ENCODE results near the gene LPO.

LPO gene

DNA sequence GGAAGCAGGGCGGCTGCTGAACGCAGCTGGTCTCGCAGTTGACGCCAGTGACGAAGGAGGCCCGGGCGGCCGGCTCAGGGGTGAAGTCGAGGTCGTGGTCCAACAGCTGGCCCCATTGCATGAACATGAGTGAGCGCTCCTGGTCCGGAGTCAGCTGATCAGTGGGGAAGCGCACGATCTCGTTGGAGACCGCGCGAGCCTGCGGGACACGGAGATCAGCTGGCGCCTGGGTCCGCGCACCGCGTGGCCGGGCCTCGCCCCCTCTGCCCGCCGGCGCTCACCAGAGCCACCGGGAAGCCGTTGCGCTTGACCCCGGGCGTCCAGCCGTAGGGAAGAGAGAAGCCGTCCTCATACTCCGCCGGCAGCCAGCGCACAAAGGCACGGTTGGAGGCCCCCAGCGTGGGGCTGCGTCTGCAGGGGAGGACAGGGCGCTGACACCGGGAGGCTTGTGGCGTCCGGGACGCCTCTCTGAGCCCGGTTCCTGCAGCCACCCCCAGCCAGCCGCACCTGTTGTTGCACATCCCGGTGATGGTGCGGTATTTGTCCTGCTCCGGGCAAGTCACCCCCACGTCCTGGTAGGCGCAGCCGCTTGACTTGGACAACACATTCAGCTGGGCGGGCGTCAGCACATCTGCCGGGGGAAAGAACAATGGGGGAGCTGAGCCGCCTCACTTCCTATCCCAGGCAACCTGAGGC is 40.8 kb downstream of the LPO start:
- no peak for DNase-seq

- DNase-seq: no peak
Measured at GRCh38 chr17:58279736-58280479, 41.5 kb downstream of the LPO start.

DNA sequence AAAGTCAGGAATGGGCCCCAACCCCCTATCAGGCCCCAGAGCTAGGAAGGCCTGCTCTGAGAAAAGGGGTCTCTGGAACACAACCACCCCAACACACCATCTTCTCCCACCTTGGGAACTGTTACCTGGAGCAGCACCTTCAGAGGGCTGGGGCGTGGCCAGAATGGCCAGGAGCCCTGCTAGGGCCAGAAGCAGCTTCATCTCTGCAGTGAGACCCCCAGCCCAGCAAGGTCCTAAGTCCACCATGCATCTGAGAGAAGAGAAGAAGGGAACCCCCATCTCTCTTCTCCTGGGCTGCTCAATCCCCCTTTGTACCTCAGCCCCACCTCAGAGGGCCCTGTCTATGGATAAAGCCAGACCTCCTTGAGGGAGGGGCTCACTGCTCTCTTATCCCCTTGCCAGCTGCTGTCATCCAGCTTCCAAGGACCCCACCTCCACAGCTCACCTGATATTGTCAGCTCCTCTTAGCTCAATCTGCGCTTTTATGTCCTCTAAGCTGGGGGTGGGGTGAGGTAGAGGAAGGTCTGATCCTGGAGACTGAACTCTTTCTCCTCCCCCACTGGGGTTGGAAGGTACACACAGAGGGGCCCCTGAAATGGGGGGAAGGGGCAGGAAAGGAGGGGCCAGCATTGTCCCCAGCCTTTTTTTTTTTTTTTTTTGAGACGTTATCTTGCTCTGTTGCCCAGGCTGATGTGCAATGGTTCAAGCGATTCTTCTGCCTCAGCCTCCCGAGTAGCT is 42.3 kb downstream of the LPO start, which contains the start of gene MPO:
MPO (minus strand) TSS at position 456 of the 738 bp plus-strand sequence; CDS start at position 279, 177 bp downstream.
- no peak for DNase-seq

DNA sequence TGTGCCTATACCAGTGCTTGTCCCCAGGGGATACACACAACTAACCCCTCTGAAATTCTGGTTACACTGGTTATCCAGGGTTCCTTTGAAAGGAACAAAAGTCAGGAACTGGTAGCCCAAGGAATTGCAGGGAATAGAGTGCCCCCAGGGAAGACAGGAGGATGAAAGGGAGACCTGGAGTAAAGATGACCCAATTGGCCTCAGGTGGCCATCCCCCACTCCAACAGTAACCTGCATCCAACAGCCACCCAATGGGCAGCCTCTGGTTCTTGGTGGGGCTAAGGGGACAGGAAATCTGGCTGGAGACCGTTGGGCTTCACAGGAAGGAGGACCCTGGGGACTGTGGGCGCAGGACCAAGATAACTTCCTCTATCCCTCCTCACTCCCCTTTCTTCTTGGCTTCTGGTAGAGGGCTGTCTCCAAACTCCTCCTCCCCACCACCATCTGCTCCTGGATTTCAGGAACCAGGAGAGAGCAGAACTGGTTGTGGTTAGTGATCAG is 43.2 kb downstream of the LPO start:
- DNase-seq: no peak

- no peak for DNase-seq
Measured at GRCh38 chr17:58282442-58282841, 44.1 kb downstream of the LPO start.

- DNase-seq: no peak
Measured at GRCh38 chr17:58283674-58284612, 45.6 kb downstream of the LPO start.

DNA sequence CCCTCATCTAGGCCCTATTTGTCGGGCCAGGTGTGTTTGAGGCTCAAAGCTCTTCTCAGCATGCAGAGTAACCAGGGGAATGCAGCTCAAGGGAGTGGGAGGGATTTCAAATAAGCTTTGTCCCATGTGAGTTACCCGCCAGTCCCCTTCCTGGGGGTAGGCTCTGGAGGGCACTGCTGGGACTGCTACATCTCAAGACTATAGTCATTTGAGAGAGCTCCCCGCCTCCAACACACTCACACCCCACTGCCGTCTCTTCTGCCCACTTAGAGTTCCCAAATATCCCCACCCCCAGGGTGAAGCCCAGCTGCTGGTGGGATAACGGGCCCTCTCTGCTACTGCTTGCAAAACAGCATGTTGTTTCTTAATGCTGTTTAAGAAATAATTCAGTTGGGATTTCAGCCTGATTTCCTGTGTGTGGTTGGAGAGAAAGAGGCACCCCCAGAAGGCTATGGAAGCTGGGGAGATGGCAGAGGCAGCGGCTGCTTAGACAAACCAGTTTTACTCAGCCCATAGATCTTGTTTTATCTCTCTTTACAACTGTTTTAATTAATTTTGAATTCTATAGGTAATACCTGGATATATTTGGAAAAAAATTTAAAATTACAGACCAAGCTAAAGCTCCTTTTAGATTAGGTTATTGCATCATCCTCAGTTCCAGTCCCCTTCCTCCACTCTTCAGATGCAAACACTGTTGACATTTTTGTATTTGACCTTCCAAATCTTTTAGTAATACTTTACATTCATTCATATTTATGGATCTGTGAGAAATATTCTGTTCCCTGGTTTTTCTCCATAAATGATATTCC is 46.4 kb downstream of the LPO start:
- DNase-seq: no peak

GRCh38 chr17:58285422-58285810 is 47.0 kb downstream of the LPO start:
- DNase-seq: no peak

DNA sequence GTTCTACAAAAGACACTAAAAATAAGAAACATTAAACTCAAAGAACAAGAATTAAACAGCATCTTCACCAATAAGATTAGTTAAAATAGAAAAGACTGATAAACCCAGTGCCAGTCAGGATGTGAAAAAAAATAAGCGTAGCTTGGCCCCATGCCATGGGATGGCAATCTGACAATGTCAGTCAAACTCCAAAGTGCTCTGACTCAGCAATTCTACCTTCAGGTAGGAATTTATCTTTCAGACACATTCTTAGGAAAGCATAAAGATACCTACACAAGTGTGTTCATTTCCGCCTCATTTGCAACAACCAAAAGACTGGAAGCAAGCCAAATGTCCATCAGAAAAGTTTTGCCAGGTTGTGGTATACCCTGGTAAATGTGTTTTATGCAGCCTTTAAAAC is 51.5 kb downstream of the LPO start:
- DNase-seq: no peak

DNA sequence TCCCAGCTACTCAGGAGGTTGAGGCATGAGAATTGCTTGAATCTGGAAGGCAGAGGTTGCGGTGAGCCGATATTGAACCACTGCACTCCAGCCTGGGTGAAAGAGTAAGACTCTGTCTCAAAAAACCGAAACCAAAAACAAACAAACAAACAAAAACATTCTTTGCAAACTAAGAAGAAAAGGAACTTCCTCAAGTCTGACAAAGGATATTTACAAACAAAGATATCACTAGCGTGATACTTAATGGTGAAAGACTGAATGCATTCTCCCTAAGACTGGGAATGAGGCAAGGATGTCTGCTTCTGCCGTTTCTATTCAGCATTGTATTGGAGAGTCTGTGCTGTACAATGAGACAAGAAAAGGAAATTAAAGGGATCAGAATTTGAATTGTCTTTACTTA is 52.9 kb downstream of the LPO start:
- DNase-seq: no peak

- DNase-seq: no peak
Measured at GRCh38 chr17:58294034-58294433, 55.6 kb downstream of the LPO start.

DNA sequence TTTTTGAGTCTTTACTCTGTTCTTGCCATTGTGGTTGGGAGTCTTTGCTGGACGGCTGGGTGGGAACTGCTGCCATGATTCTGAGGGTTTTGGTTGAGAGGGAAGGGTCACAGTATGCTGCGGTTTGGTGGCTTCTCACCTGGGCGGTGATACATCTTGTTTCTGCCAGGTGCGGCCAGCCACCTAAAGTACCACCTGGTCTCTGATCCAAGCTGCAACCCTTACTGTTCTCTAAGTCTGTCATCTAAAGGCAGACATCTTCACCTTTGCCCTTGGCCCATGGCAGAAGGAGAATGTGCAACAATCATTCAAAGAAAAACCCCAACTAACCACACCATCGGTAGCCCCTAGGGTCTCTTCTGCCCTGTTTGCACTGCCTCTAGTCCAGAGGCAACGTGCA is 62.0 kb downstream of the LPO start:
- DNase-seq: no peak

GRCh38 chr17:58301504-58302150 is 63.2 kb downstream of the LPO start:
- no peak for DNase-seq

- no peak for DNase-seq
Measured at GRCh38 chr17:58302171-58302918, 64.0 kb downstream of the LPO start.

DNA sequence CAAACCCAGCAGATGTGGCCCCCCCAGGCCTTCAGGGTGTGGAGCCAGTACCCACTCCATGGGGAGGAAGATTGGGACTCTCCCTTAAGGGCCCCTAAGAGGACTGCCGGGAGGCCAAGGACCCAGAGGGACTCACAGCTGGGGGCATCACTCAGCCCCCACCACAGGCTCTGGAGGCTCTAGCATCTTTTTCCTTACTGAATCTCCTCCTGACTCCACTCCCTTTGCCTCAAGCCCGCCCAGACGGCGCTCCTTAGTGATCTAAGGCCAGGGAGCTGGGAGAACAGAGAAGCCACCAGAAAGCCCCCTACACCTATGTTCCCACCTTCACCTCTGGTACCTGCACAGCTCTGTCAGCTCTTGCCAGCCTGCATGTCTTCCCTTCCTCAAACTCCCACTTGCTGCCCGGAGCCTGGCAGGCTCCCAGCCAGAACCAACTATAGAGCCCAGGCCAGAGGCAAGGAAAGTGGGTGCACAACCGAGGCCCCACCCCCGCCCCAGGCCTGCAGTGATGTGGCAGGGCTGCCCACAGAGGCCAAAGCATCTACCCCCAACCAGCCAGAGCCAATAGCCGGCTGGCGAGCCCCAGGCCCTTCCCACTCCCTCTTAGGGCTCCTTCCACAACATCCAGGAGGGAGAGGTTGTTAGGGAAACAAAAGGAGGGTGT is 64.7 kb downstream of the LPO start:
- DNase-seq: no peak

DNA sequence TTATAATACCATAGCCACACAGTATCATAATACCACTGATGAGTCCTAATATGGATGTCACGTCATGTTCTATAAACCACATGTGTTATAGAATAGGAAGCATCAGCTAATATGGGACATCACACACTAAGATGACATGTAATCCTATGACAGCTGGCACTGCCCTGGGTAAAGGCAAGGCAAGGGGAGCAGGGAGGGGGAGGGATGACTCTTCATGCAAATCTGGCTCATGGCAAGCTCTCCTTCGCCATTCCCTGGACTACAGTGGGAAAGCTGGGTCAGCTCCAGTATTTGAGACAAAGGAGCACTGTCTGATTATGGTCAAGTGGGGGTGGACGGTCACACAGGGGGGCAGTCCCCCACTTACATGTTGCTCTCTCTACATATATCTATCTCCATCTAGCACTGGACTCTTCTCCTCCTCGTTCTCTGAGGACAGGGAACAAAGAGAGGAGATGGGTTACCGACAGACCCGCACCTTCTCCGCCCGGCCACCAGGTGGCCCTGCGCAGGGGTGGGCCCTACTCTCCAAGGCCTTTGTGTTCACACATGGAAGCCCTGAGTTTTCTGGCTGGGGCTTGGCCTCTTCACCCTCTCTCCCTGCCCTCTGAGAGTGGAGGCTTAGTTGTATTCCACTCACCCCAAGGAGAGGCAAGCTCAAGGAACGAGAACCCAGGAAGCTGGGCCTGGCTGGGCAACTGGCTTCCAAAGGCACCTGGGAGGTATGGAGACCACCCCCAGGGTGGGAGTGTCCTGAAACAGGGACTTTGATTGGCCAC is 65.8 kb downstream of the LPO start:
- peak; percentile 92 for DNase-seq

DNA sequence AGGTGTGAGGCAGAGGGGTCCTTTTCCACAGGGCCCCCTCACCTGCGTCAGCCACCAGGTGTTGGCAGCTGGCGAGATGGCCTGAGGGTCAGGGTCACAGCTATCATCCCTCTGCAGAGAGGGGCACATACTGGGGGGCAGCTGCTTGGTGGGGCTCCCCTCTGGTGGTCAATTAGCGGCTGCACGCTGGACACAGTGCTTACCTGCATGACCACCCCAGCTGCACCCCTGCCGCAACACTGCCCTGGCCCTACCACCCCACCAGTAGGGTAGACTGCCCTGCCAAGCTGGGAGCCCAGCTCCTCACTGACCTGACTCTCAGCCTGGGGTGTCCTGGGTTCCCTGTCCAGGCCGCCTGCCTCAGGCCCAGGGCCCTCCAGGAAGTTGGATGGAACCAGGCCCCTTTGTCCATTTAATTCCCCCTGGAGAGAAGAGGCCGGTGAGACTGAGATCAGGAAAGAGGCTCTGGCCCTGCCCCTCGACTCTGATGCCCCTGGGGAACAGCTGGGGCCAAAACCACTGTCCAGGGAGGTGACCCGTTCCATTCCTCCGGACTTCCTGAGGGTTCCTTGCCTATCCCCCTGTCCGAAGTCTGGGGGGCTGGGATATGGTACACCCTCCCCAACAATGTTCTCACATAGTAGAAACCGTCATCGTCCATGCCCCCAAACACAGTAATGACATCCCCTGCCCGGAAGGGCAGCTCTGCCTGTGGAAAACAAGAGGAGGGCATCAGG is 66.5 kb downstream of the LPO start:
- DNase-seq: no peak

GRCh38 chr17:58305626-58306025 is 67.2 kb downstream of the LPO start:
- DNase-seq: no peak
